H9 (cell line): ENCODE results near the gene HLA-DPB1. TPM values are rescaled to one million over a fixed set of nuclear protein-coding genes. Genes with fewer than 3 reads are reported as not detected.

Experiments
- DNase-seq: peaks from one replicate; pipeline ENCODE4 v3.0.0-alpha.2; 2017
- H2AFZ ChIP-seq: one replicate; pipeline ENCODE4 v1.6.1; 2013; ENCODE audit warnings: mild to moderate bottlenecking, low read length, control low read depth, moderate library complexity
- H2AK5ac ChIP-seq: 2 replicates; pipeline ENCODE4 v1.6.1; 2013; ENCODE audit warnings: low read length, control low read depth, mixed read lengths; ENCODE audit not compliant: insufficient read length
- H2BK120ac ChIP-seq: one replicate; pipeline ENCODE4 v1.6.1; 2013; ENCODE audit warnings: low read depth, mild to moderate bottlenecking, low read length, control low read depth, inconsistent platforms; ENCODE audit not compliant: poor library complexity, severe bottlenecking
- H2BK12ac ChIP-seq: 2 replicates; pipeline ENCODE4 v1.6.1; 2013; ENCODE audit warnings: low read length, control low read depth, mixed read lengths, low read depth; ENCODE audit not compliant: insufficient read length
- H2BK15ac ChIP-seq: 2 replicates; pipeline ENCODE4 v1.6.1; 2013; ENCODE audit warnings: low read depth, low read length, control low read depth
- H2BK20ac ChIP-seq: one replicate; pipeline ENCODE4 v1.6.1; 2013; ENCODE audit warnings: low read depth, mild to moderate bottlenecking, low read length, control low read depth, inconsistent platforms; ENCODE audit not compliant: poor library complexity, severe bottlenecking
- H2BK5ac ChIP-seq: 2 replicates; pipeline ENCODE4 v1.6.1; 2013; ENCODE audit warnings: low read length, control low read depth, mixed read lengths; ENCODE audit not compliant: insufficient read length
- H3K14ac ChIP-seq: 2 replicates; pipeline ENCODE4 v1.6.1; 2013; ENCODE audit warnings: low read length, control low read depth; ENCODE audit not compliant: insufficient read depth
- H3K18ac ChIP-seq: 2 replicates; pipeline ENCODE4 v1.6.1; 2013; ENCODE audit warnings: low read depth, mild to moderate bottlenecking, mixed read lengths, low read length, control low read depth; ENCODE audit not compliant: insufficient read length
- H3K23ac ChIP-seq: 2 replicates; pipeline ENCODE4 v1.6.1; 2013; ENCODE audit warnings: low read length, control low read depth, mixed read lengths, low read depth; ENCODE audit not compliant: insufficient read length
- H3K23me2 ChIP-seq: 2 replicates; pipeline ENCODE4 v1.6.1; 2013; ENCODE audit warnings: low read depth, mild to moderate bottlenecking, mixed read lengths, low read length, control low read depth; ENCODE audit not compliant: insufficient read length, poor library complexity, severe bottlenecking
- H3K27ac ChIP-seq: 2 replicates; pipeline ENCODE4 v1.5.1; 2013; ENCODE audit warnings: low read length, control low read depth, mixed read lengths, low read depth; ENCODE audit not compliant: insufficient read length
- H3K27me3 ChIP-seq: 2 replicates; pipeline ENCODE4 v1.6.1; 2013; ENCODE audit warnings: low read length, control low read depth, inconsistent platforms; ENCODE audit not compliant: insufficient read depth
- H3K4ac ChIP-seq: 2 replicates; pipeline ENCODE4 v1.6.1; 2013; ENCODE audit warnings: low read depth, mild to moderate bottlenecking, control low read depth, inconsistent platforms, low read length, moderate library complexity
- H3K4me1 ChIP-seq: 2 replicates; pipeline ENCODE4 v1.6.1; 2013; ENCODE audit warnings: low read length, control low read depth, inconsistent platforms; ENCODE audit not compliant: insufficient read depth
- H3K4me2 ChIP-seq: 2 replicates; pipeline ENCODE4 v1.6.1; 2013; ENCODE audit warnings: low read length, control low read depth, mixed read lengths; ENCODE audit not compliant: insufficient read length, insufficient read depth
- H3K56ac ChIP-seq: 2 replicates; pipeline ENCODE4 v1.6.1; 2013; ENCODE audit warnings: low read depth, mild to moderate bottlenecking, mixed read lengths, low read length, control low read depth; ENCODE audit not compliant: insufficient read length
- H3K79me1 ChIP-seq: 2 replicates; pipeline ENCODE4 v1.6.1; 2013; ENCODE audit warnings: low read depth, mild to moderate bottlenecking, moderate library complexity, low read length, control low read depth, inconsistent platforms; ENCODE audit not compliant: insufficient read depth, poor library complexity, severe bottlenecking
- H3K79me2 ChIP-seq: 2 replicates; pipeline ENCODE4 v1.6.1; 2013; ENCODE audit warnings: low read length, control low read depth, inconsistent platforms; ENCODE audit not compliant: insufficient read depth
- H3K9ac ChIP-seq: 2 replicates; pipeline ENCODE4 v1.6.1; 2013; ENCODE audit warnings: low read length, control low read depth, mixed read lengths; ENCODE audit not compliant: insufficient read length; ENCODE audit errors: extremely low read depth
- H3K9me3 ChIP-seq: one replicate; pipeline ENCODE4 v1.6.1; 2013; ENCODE audit warnings: low read depth, low read length, inconsistent platforms; ENCODE audit not compliant: control insufficient read depth
- H3T11ph ChIP-seq: one replicate; pipeline ENCODE4 v1.6.1; 2013; ENCODE audit warnings: mild to moderate bottlenecking, low read length, control low read depth, inconsistent platforms
- H4K20me1 ChIP-seq: one replicate; pipeline ENCODE4 v1.6.1; 2013; ENCODE audit not compliant: control insufficient read depth, insufficient read length, insufficient read depth
- H4K5ac ChIP-seq: 2 replicates; pipeline ENCODE4 v1.6.1; 2013; ENCODE audit warnings: low read depth, mild to moderate bottlenecking, mixed read lengths, low read length, control low read depth; ENCODE audit not compliant: insufficient read length
- H4K8ac ChIP-seq: replicated peaks from 2 replicates; pipeline ENCODE4 v1.6.1; 2013; ENCODE audit warnings: low read length, control low read depth, mixed read lengths, low read depth; ENCODE audit not compliant: insufficient read length
- H4K91ac ChIP-seq: 2 replicates; pipeline ENCODE4 v1.6.1; 2013; ENCODE audit warnings: low read depth, mild to moderate bottlenecking, moderate library complexity, mixed read lengths, low read length, control low read depth; ENCODE audit not compliant: insufficient read length
- H3K27ac Mint-ChIP-seq, 3 experiments: 2 replicates in 2 of 3; 3 replicates in 1 of 3; pipeline ENCODE4 v1.8.0; 2020 to 2021; ENCODE audit warnings: mixed read lengths in 3 of 3, mild to moderate bottlenecking in 1 of 3, moderate library complexity in 1 of 3
- H3K27me3 Mint-ChIP-seq: 2 replicates; pipeline ENCODE4 v1.8.0; 2021; ENCODE audit warnings: low read depth, mild to moderate bottlenecking, moderate library complexity, mixed read lengths
- H3K36me3 Mint-ChIP-seq, 3 experiments: 2 replicates in 2 of 3; 3 replicates in 1 of 3; pipeline ENCODE4 v1.8.0; 2020 to 2021; ENCODE audit warnings: low read depth in 3 of 3, mixed read lengths in 3 of 3; ENCODE audit not compliant: insufficient read depth in 1 of 3
- H3K4me1 Mint-ChIP-seq, 2 experiments: 2 replicates each; pipeline ENCODE4 v1.8.0; 2020; ENCODE audit warnings: mixed read lengths in 2 of 2
- H3K4me3 Mint-ChIP-seq, 2 experiments: 2 replicates in 1 of 2; 3 replicates in 1 of 2; pipeline ENCODE4 v1.8.0; 2020 to 2021; ENCODE audit warnings: mild to moderate bottlenecking in 2 of 2, mixed read lengths in 2 of 2, moderate library complexity in 1 of 2
- H3K9me3 Mint-ChIP-seq, 2 experiments: 2 replicates in 1 of 2; 3 replicates in 1 of 2; pipeline ENCODE4 v1.8.0; 2020; ENCODE audit warnings: mild to moderate bottlenecking in 2 of 2, mixed read lengths in 2 of 2, moderate library complexity in 1 of 2
- CTCF ChIP-seq: fragments of 200-600 bp; sonication (generic); conservative IDR thresholded peaks from 3 replicates; pipeline ENCODE4 v1.8.0; 2021; ENCODE audit warnings: antibody characterized with exemption, mild to moderate bottlenecking
- WGBS: extraction: QIAGEN DNeasy Blood & Tissue Kit; methylation state at CpG from one replicate; pipeline ENCODE4 v1.1.7; 2013; ENCODE audit warnings: missing lambda C conversion rate, low lambda C conversion rate, mixed read lengths; ENCODE audit not compliant: insufficient read length; ENCODE audit errors: extremely low coverage; 5-methylcytosine and 5-hydroxymethylcytosine counted together
- total RNA-seq: library from RNA; stranded (reverse); gene quantifications from 2 replicates; pipeline ENCODE4 v1.2.1, GENCODE V29; 2021

HLA-DPB1 gene
- total RNA-seq, 1 experiment from 2014 or later, result 23.6 TPM

DNA sequence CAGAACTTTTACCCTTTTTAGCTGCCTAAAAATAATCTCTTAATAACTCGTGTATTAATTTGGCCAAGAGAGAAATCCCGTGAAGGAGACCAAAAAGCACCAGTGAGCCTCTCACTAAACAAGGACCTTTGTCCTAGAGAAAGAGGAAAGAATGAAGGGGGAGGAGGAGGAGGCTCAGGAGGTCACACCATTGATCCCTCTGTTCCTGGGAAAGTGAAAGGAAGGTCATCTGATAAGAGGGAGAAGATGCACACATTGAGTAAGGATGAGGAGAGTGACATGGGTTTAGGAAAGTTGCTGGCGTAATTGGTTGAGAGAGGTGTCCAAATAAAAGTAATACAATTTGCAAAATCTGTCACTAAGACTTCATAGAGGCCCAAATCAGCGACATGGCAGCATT is 49.2 kb downstream of the HLA-DPB1 start:
- no peak overlapping the region for H4K5ac ChIP-seq
- H3T11ph ChIP-seq, result no peak overlapping the region
- no peak overlapping the region for H2BK5ac ChIP-seq
- Mint-ChIP-seq H3K9me3 (peaks cover 16 to 21% of the 10 kb centered on the region in 2 experiments), H3K4me1 (peaks cover 53 to 58% of the 10 kb centered on the region in 2 experiments), H3K4me3 (no peak overlapping the region), H3K36me3 (peaks cover 29 to 50% (median 39%) of the 10 kb centered on the region in 3 experiments), H3K27ac (peak overlapping the region; percentile 24 to 82 (median 67); a peak in 6 of 7 replicates), H3K27me3 (peaks cover 1% of the 10 kb centered on the region; the same call in 1 of the 2 replicates)
- H3K9me3 ChIP-seq, result peaks cover 7% of the 10 kb centered on the region
- no peak overlapping the region for H3K56ac ChIP-seq
- H3K27me3 ChIP-seq, result no peaks in the 10 kb centered on the region
- H2BK12ac ChIP-seq, result peak overlapping the region; percentile 15
- TF ChIP-seq CTCF, result no peak
- H3K23ac ChIP-seq, result no peak overlapping the region
- peaks cover 6% of the 10 kb centered on the region; the same call in 1 of the 2 replicates for H3K4me1 ChIP-seq
- no peak overlapping the region for H2BK20ac ChIP-seq
- WGBS, result no CpG with 5 or more reads among the region's 4 CpGs
- H2AK5ac ChIP-seq, result no peak overlapping the region
- H3K23me2 ChIP-seq, result no peaks in the 10 kb centered on the region
- peak overlapping the region; percentile 42 for H3K18ac ChIP-seq
- H2AFZ ChIP-seq, result no peak overlapping the region
- H3K27ac ChIP-seq, result peak overlapping the region; percentile 54
- no peak overlapping the region for H4K8ac ChIP-seq
- peak overlapping the region; percentile 29; the same call in 1 of the 2 replicates for H3K14ac ChIP-seq
- no peak overlapping the region for H2BK120ac ChIP-seq
- H4K20me1 ChIP-seq, result no peaks in the 10 kb centered on the region
- peaks cover 6% of the 10 kb centered on the region for H3K79me1 ChIP-seq
- H3K79me2 ChIP-seq, result peaks cover 19% of the 10 kb centered on the region; the same call in 1 of the 2 replicates
- peak overlapping the region; percentile 22 for H3K4me2 ChIP-seq
- no peak overlapping the region for H4K91ac ChIP-seq
- no peak overlapping the region for H3K4ac ChIP-seq
- H3K9ac ChIP-seq, result no peak overlapping the region
- DNase-seq, result no peak
- H2BK15ac ChIP-seq, result no peak overlapping the region
